NOMO-1 treated with DMSO at 0.1 percent for 48 hours (cell line): ENCODE results near the gene CFAP157.
A peak's percentile ranks its signal among the peaks of the same experiment; 100 is the strongest.
"Not testable (repeated sequence)": the region's sequence is repeated elsewhere in the genome, so short reads cannot be mapped to it uniquely, and the experiment has no call there.

Experiments used
- DNase-seq: peaks from one replicate; lab custom pipeline; 2025; ENCODE audit not compliant: unreplicated experiment; lab: John Stamatoyannopoulos, UW

CFAP157 gene

DNA sequence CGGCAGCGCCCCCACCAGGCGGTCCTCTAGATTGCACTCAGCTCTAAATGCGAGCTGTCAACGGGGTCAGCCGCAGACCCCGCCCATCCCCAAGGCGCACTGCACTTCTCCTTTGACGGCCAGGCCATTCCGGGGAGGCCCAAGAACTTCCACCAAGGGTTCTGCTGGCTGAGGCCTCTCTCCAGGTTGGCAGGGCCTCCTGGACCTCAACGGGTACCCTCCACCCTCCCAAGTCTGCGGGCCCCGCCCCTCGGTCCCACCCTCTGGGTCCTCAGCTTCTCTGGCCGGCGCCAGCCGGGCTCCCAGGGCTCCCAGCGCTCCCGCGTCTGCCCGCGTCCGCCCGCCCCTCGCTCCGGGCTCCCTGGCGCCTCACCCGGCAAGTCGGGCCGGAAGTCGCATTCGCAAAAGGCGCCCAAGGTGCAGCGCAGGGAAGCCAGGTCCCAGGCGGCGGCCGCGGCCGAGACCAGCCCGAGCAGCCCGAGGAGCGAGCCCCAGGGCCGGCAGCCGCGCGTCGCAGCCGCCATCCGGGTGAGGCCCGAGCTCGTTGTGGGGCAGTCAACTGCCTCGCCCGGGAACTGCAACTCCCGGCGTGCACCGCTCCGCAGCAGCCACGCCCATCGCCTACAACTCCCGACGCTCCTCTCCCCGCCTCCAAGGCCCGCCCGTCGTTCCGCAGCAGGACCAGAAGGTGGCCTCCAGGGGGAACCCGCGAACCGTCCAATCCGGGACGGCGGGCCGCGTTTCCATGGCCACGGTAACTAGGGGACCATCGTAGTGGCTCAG, 28.1 kb downstream of the CFAP157 start, which contains the start of gene TOR2A:
TOR2A (minus strand) TSS at position 548 of the 783 bp plus-strand sequence; CDS start at position 524, 24 bp downstream.
- DNase-seq, result peak; percentile 98

- no peak for DNase-seq
Observed at GRCh38 chr9:127735530-127736185, 28.9 kb downstream of the CFAP157 start.

DNA sequence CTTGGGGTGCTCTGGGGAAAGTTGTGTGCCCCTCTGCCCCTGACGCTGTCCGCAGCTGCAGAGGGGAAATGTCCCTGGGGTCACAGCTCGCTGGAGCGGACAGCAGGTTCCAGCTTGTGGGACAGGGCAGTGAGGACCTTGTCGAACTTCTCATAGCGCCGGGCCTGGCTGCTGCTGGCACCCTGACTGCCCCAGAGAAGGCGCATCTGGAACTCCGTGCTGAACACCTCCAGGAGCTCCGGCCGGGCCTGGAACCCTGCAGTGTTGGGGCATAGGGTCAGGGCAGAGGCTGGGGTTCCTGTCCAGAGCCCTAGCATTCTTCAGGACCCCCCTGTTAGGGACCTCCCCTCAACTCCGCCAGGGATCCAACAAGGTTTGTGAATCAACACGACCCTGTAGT, 31.9 kb downstream of the CFAP157 start:
- DNase-seq, result no peak

DNA sequence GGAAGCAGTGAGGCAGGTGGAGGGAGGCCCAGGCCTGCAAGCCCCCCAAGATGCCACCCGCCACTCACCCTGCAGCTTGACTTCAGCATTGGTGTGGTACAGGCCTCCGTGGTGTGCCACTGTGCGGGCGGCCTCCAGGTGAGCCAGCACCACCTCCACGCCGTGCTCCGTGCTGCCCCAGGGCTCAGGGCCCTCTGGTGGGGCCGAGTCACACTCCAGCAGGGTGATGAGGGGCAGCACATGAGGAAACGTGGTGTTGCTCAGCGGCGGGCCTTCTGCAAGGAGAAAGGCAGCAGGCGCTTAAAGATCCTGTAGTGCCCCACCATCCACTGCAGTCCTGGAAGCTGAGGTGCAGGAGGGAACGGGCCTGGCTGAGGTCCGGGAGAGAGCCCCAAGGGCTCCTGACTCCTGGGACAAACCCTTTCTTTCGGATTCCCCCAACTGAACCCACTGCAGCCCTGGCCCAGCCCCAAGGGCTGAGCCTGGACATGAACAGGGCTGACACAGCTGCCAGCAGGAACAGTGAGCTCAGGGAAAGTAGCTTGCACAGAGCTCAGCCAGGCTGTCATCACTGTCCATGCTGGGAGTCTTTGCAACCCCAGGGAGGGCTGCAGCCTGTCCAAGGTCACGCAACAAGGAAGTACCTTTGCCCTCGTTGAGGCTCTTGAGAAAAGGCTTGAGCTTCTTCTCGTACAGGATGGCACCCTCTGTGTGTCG, 33.0 kb downstream of the CFAP157 start:
- no peak for DNase-seq

DNA sequence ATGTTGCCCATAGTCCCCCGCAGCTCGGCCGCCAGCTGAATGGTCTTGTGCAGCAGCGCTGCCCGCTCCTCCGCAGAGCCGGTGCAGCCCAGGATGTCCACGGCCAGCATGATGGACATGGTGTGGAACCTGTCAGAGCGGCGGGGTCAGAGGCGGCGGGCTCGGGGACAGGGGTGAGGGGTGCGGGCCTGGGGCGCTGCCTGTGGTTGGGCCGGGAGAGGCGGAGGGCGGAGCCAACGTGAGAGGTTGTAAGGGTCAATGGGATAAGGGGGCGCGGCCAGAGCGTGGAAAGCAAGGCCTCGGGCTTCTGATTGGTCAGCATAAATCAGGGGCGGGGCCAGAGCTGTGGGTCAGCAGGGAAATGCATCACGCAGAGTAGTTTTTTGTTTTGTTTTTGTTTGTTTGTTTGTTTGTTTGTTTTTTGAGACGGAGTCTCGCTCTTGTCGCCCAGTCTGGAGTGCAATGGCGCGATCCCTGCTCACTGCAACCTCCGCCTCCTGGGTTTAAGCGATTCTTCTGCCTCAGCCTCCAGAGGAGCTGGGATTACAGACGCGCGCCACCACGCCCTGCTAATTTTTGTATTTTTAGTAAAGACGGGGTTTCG, 35.1 kb downstream of the CFAP157 start:
- no peak for DNase-seq

DNA sequence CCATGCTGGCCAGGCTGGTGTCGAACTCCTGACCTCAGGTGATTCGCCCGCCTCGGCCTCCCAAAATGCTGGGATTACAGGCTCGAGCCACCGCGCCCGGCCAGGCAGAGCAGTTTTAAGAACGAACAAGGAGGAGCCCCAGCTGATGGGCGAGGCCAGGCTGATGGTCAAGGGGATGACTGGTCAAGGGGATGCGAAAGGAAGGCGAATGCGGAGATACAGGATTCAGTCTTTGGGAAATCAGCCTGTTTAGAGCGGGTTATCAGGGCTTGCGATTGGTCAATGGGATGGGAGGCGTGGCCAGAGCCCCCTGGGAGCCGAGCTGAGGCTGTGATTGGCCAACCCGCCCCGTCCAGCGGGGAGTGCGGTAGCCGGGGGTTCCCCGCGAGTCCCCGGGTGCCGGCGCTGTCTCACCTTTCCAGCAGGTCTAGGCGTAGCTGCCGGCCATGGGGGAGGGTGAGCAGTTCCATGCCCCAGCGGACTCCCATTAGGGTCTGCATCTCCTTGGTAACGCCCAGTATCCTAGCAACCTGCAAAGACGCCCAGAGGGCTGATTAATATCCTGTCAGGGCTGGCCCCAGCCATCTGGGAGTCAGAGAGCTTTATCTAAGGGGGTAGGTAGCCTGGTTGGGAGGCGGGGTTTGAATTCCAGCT, 35.8 kb downstream of the CFAP157 start:
- no peak for DNase-seq

- no peak for DNase-seq
Observed at GRCh38 chr9:127744398-127745110, 37.8 kb downstream of the CFAP157 start.

DNA sequence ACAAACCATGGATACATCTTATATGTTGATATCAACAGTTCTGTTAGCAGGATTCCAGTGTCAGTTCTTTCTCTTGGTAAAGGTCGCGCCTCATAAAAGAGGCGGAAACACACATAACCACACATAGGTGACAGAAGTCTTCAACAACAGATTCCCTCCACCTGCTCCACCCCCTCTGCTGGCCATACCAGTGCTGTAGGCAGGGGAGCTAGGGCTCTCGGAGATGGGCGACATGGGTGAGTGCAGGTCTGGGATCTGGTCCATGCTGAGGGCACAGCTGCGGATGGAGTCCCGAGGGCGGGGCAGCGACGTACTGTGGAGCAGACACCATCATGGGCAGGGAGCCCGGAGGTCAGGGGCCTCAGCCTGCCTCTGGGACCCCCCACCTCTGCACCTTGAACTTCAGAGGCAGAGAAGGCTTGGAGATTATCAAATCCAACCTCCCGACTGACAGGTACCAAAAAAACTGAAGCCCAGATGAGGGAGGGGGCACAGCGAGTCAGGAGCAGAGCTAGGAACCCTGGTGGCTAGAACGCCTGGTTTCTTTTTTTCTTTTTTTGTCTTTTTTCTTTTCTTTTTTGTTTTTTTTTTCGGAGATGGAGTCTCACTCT, 40.3 kb downstream of the CFAP157 start:
- DNase-seq, result no peak

GRCh38 chr9:127749090-127749787, 42.5 kb downstream of the CFAP157 start:
- no peak for DNase-seq

- no peak for DNase-seq
Observed at GRCh38 chr9:127751269-127752054, 44.7 kb downstream of the CFAP157 start.

GRCh38 chr9:127753148-127753547, 46.4 kb downstream of the CFAP157 start:
- DNase-seq, result no peak

DNA sequence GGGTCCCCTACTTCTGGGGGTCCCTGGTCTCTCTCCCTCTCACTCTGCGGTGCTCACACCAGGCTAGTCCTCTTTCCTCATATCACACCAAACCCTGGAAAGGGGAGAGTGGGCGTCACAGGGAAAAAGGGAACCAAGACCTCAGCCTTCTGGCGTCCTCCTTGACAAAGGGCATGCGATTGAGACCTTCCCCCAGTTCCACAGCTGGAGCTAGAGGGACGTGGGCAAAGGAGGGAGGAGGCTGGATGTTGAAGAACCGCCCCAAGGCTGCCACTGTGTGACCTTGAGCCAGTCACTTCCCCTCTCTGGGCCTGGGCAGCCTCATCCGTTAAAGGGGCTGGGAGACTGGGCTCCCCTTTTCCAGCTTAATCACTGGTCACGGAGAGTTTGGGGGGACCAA, 46.8 kb downstream of the CFAP157 start:
- DNase-seq, result no peak

DNA sequence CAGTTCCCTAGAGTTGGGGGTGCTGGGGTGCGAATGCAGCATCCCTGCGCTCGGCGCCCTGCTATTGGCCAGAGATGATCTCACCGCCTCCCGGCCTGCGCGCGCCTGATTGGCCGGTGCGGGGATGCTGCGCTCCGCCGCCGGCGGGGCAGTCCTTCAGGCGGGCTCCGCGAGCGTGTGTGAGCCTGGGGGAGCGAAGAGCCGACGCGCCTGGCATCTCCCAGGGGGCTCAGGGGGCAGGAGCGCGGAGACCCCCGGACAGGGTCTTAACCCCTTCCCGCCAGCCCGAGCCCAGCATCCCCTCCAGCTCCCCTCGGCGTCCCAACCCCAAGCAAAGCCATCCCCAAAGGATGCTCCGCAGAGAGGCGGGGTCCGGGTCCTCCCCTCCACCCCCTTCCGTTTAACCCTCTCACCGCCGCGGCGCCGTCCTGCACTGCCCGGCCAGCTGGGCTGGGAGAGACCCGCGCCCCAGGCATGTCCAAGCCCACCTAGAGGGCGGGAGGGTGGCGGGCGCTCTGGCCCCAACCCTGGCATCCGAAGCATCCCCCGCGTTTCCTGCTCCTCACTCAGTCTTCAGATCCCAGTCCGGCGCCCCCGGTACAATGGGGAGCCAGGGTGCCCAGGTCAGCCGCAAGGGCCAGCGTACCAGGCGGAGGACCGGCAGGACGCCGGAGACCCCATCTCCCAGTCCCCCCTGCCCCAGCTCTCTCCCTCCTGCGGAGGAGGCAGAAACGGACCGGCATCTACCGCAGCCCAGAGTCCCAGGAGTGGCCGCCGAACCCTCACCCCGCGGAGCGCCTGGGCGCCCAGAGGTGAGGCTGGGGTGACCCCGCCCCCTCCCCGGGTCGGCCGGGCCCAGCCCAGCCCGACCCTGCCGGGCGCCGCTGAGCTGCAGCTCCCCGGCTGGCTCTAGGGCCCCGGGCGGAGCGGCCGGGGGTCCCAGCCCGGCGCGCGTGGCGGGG, 47.6 kb downstream of the CFAP157 start:
- no peak for DNase-seq

- no peak for DNase-seq
Observed at GRCh38 chr9:127755061-127756060, 48.6 kb downstream of the CFAP157 start.

- no peak for DNase-seq
Observed at GRCh38 chr9:127756233-127756632, 49.4 kb downstream of the CFAP157 start.

- DNase-seq, result not testable (repeated sequence)
Observed at GRCh38 chr9:127756776-127757175, 50.0 kb downstream of the CFAP157 start.
